LoVo (cell line): ENCODE measurements around the gene DNMBP.
A peak's percentile ranks its signal among the peaks of the same experiment; 100 is the strongest.
"Not testable (repeated sequence)": the region's sequence is repeated elsewhere in the genome, so short reads cannot be mapped to it uniquely, and the experiment has no call there.

Experiments
- DNase-seq: peaks from one replicate; pipeline ENCODE4 v3.0.0-alpha.2; 2016; ENCODE audit warnings: low spot score

The DNMBP gene

GRCh38 chr10:99945263-99945662 lies 64.5 kb downstream of the DNMBP start:
- no peak for DNase-seq

GRCh38 chr10:99944860-99945259 lies 64.9 kb downstream of the DNMBP start:
- no peak for DNase-seq

- no peak for DNase-seq
Measured at GRCh38 chr10:99943908-99944307, 65.8 kb downstream of the DNMBP start.

GRCh38 chr10:99941942-99942820 lies 67.6 kb downstream of the DNMBP start:
- no peak for DNase-seq

- no peak for DNase-seq
Measured at GRCh38 chr10:99938563-99938962, 71.2 kb downstream of the DNMBP start.

- no peak for DNase-seq
Measured at GRCh38 chr10:99937630-99938029, 72.1 kb downstream of the DNMBP start.

- not testable (repeated sequence) for DNase-seq
Measured at GRCh38 chr10:99932203-99932957, 77.4 kb downstream of the DNMBP start.

- DNase-seq: peak; percentile 87
Measured at GRCh38 chr10:99930731-99931550, 78.8 kb downstream of the DNMBP start.

GRCh38 chr10:99929360-99929759 lies 80.4 kb downstream of the DNMBP start:
- no peak for DNase-seq

- DNase-seq: peak; percentile 40
Measured at GRCh38 chr10:99927721-99928280, 81.9 kb downstream of the DNMBP start.

- DNase-seq: peak; percentile 76
Measured at GRCh38 chr10:99926925-99927720, 82.6 kb downstream of the DNMBP start.

GRCh38 chr10:99924451-99925255 lies 85.1 kb downstream of the DNMBP start:
- no peak for DNase-seq

- peak; percentile 52 for DNase-seq
Measured at GRCh38 chr10:99921948-99922347, 87.8 kb downstream of the DNMBP start.

GRCh38 chr10:99920901-99921300 lies 88.8 kb downstream of the DNMBP start:
- peak; percentile 18 for DNase-seq

GRCh38 chr10:99920486-99920885 lies 89.3 kb downstream of the DNMBP start:
- no peak for DNase-seq

- DNase-seq: no peak
Measured at GRCh38 chr10:99917963-99918825, 91.6 kb downstream of the DNMBP start.

- DNase-seq: no peak
Measured at GRCh38 chr10:99916776-99917175, 93.0 kb downstream of the DNMBP start.

GRCh38 chr10:99915414-99915813 lies 94.3 kb downstream of the DNMBP start:
- DNase-seq: no peak

GRCh38 chr10:99914236-99914635 lies 95.5 kb downstream of the DNMBP start:
- DNase-seq: no peak
